Endothelial cell of umbilical vein (primary cell): Measurements from ENCODE around the gene STX5. TPM values are rescaled to one million over a fixed set of nuclear protein-coding genes. Genes with fewer than 3 reads are reported as not detected.
A peak's percentile ranks its signal among the peaks of the same experiment; 100 is the strongest.

Source experiments
- BruUV-seq: library from RNA; stranded (reverse); fragments of 400-500 nt; replicated peaks from 2 replicates; lab custom pipeline; 2021; lab: Mats Ljungman, UMichigan
- CTCF ChIA-PET: fragments of 300-600, 350-600 bp; sonication (Branson Sonifier 250); formaldehyde crosslinking; loops from one replicate; lab custom pipeline; 2021; ENCODE audit warnings: antibody characterized with exemption, inconsistent platforms; lab: Charles Lee
- POLR2A ChIA-PET: fragments of 300-600, 350-600 bp; sonication (Branson Sonifier 250); formaldehyde crosslinking; loops from one replicate; lab custom pipeline; 2021; ENCODE audit warnings: antibody characterized with exemption, inconsistent platforms; lab: Charles Lee
- DNase-seq: peaks from one replicate; pipeline ENCODE4 v3.0.0-alpha.2; 2011; ENCODE audit warnings: low read depth, low spot score
- FAIRE-seq: peaks from 2 replicates; lab custom pipeline; 2011; peaks lifted over from hg19 to GRCh38; lab: Jason Lieb, UNC
- H2AFZ ChIP-seq: 2 replicates; pipeline ENCODE4 v1.6.0; 2012; ENCODE audit warnings: low read depth, low read length, control low read depth, inconsistent platforms
- H3K27ac ChIP-seq: 2 replicates; pipeline ENCODE4 v1.5.1; 2011; ENCODE audit warnings: low read depth, mild to moderate bottlenecking, control low read depth, low read length, moderate library complexity; ENCODE audit not compliant: insufficient read depth
- H3K27me3 ChIP-seq, 2 experiments: 2 replicates each; pipeline versions ENCODE4 v1.6.0 to v1.6.1; 2011; ENCODE audit warnings: low read length in 2 of 2, mixed read lengths in 1 of 2; ENCODE audit not compliant: control insufficient read depth in 2 of 2, insufficient read depth in 2 of 2
- H3K36me3 ChIP-seq, 2 experiments: 2 replicates in 1 of 2; 3 replicates in 1 of 2; pipeline ENCODE4 v1.5.1; 2011; ENCODE audit warnings: low read length in 2 of 2, mild to moderate bottlenecking in 1 of 2, moderate library complexity in 1 of 2; ENCODE audit not compliant: control insufficient read depth in 2 of 2, insufficient read depth in 2 of 2; ENCODE audit errors: extremely low read depth in 1 of 2
- H3K4me1 ChIP-seq: 3 replicates; pipeline ENCODE4 v1.5.1; 2011; ENCODE audit warnings: mild to moderate bottlenecking, low read length; ENCODE audit not compliant: control insufficient read depth, insufficient read depth; ENCODE audit errors: extremely low read depth
- H3K4me2 ChIP-seq: 2 replicates; pipeline ENCODE4 v1.6.1; 2011; ENCODE audit warnings: low read length, control low read depth, mixed read lengths; ENCODE audit not compliant: insufficient read depth
- H3K4me3 ChIP-seq, 3 experiments: fragments of 200-600 bp in 1 of 3; sonication (generic), shearing (Covaris generic) in 1 of 3; replicated peaks in 1 of 3; 2 replicates each; pipeline ENCODE4 v1.5.1; 2011 to 2016; ENCODE audit warnings: control low read depth in 3 of 3, low read length in 3 of 3, mild to moderate bottlenecking in 2 of 3, inconsistent platforms in 1 of 3, low read depth in 1 of 3, moderate library complexity in 1 of 3; ENCODE audit not compliant: insufficient read depth in 1 of 3
- H3K79me2 ChIP-seq: 2 replicates; pipeline ENCODE4 v1.6.0; 2012; ENCODE audit warnings: low read length, inconsistent platforms; ENCODE audit not compliant: control insufficient read depth, insufficient read depth
- H3K9ac ChIP-seq: replicated peaks from 2 replicates; pipeline ENCODE3; 2011; ENCODE audit warnings: low read length, control low read depth; ENCODE audit not compliant: insufficient read depth; ENCODE audit errors: extremely low read depth
- H3K9me1 ChIP-seq: replicated peaks from 3 replicates; pipeline ENCODE4 v1.6.0; 2011; ENCODE audit warnings: mild to moderate bottlenecking, low read length; ENCODE audit not compliant: control insufficient read depth, insufficient read depth; ENCODE audit errors: extremely low read depth
- H3K9me3 ChIP-seq: replicated peaks from 2 replicates; pipeline ENCODE4 v1.5.1; 2012; ENCODE audit warnings: low read length, inconsistent platforms; ENCODE audit not compliant: control insufficient read depth, insufficient read depth
- H4K20me1 ChIP-seq: replicated peaks from 2 replicates; pipeline ENCODE3; 2011; ENCODE audit warnings: mild to moderate bottlenecking, low read length; ENCODE audit not compliant: control insufficient read depth, insufficient read depth; ENCODE audit errors: extremely low read depth
- EZH2 ChIP-seq: IDR thresholded peaks from 2 replicates; pipeline ENCODE4 v1.6.1; 2012; ENCODE audit warnings: borderline replicate concordance, low read depth, mild to moderate bottlenecking, moderate library complexity, low read length, inconsistent platforms; ENCODE audit not compliant: severe bottlenecking
- FOS ChIP-seq: IDR thresholded peaks from 2 replicates; pipeline ENCODE4 v1.6.1; 2011; ENCODE audit warnings: mild to moderate bottlenecking, low read length, moderate library complexity, borderline replicate concordance; ENCODE audit not compliant: insufficient read depth
- GATA2 ChIP-seq: IDR thresholded peaks from 2 replicates; pipeline ENCODE4 v1.7.0; 2011; ENCODE audit warnings: low read depth, mild to moderate bottlenecking, moderate library complexity, mixed read lengths, low read length; ENCODE audit not compliant: insufficient read length, insufficient read depth
- JUN ChIP-seq: IDR thresholded peaks from 2 replicates; pipeline ENCODE4 v1.6.1; 2011; ENCODE audit warnings: borderline replicate concordance, low read depth; ENCODE audit not compliant: insufficient read length, insufficient read depth
- MYC ChIP-seq: IDR thresholded peaks from one replicate; pipeline ENCODE4 v1.6.1; 2011; ENCODE audit warnings: mild to moderate bottlenecking, low read depth, low read length
- POLR2A ChIP-seq: IDR thresholded peaks from 2 replicates; pipeline ENCODE4 v1.6.1; 2012; ENCODE audit warnings: low read depth, mild to moderate bottlenecking, control low read depth, low read length
- POLR2AphosphoS5 ChIP-seq: IDR thresholded peaks from 2 replicates; pipeline ENCODE4 v1.6.1; 2012; ENCODE audit warnings: low read depth, mild to moderate bottlenecking, control low read depth, low read length, moderate library complexity; ENCODE audit not compliant: insufficient read depth
- dilution Hi-C: fragments of 300-500 bp; cut with MboI; formaldehyde crosslinking; loops from one replicate; pipeline ENCODE4 v1.15.0; 2019; ENCODE audit warnings: low sequenced_read_pairs; ENCODE audit not compliant: extremely low pct_ligation_motif_present
- intact Hi-C: fragments of 100-400 bp; cut with micrococcal nuclease; formaldehyde crosslinking; loops from one replicate; pipeline ENCODE4 v1.10.0; 2022
- polyA plus RNA-seq, 4 experiments: library from polyadenylated mRNA; depleted of rRNA in 3 of 4; stranded (reverse) in 3 of 4; unstranded in 1 of 4; fragments of >200 nt; gene quantifications; 2 replicates each; pipeline versions ENCODE4 v1.2.1 to v1.2.3, GENCODE V29; 2011 to 2012; ENCODE audit warnings: missing spikeins in 1 of 4
- total RNA-seq: library from RNA; stranded (reverse); gene quantifications from 2 replicates; pipeline ENCODE4 v1.2.3, GENCODE V29; 2021
- TF ChIP-seq, protein P1 (sequence below): IDR thresholded peaks from 2 replicates; pipeline ENCODE4 v1.6.1; 2011; ENCODE audit not compliant: insufficient read depth, insufficient read length
- TF ChIP-seq, protein P2 (sequence below), 2 donors: IDR thresholded peaks; 1 replicate in 1 of 2; 2 replicates in 1 of 2; pipeline ENCODE4 v1.5.1; 2011; ENCODE audit warnings: low read length in 2 of 2, mild to moderate bottlenecking in 2 of 2, moderate library complexity in 2 of 2, control low read depth in 1 of 2, inconsistent platforms in 1 of 2, low read depth in 1 of 2; ENCODE audit not compliant: insufficient read depth in 1 of 2; ENCODE audit errors: extremely low read depth in 1 of 2

Gene STX5
- total and polyA plus RNA-seq, 2 donors (not counting 3 experiments of a cell fraction or from before 2014, with no cell fraction given): 41.3 to 46.4 TPM

DNA sequence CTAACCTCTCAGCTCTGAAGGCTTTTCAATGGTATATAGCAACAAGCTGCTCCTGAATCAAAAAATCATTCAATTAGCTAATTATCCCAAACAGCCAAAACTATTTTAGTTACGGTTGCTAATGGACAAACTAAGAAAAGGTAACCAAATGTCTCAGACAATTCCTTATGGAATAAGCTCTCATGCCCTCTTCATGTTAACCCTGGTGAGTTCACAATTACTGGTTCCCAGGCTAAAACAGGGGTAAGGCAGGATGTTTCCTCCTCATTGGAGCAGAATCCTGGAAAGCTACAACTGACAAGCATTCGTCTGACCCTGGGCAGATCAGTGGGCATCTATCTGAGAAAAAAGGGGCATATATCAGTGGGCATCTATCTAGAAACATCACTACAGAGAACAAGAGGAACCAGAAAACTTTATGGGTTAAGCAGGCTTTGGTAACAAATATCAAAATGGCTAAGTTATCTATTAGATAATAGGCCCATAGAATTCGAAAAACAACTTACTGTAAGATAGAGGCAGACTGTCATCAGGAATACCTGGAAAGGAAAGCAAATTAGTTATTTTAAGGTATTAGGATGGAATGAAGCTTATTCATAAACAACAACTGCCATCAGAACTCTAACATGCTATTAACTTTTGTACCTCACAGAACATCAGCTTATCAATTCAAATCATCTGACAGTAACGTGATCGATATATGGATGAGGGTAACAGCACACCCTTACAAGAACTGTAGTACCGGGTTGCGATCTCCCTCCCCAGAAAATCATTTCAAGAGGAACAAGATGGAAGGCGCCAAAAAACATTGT lies 22.4 kb upstream of the STX5 start:
- peak overlapping the region; percentile 91 for H3K4me2 ChIP-seq
- H2AFZ ChIP-seq: no peak overlapping the region
- no TSS peak for BruUV-seq
- peak; percentile 42 for TF ChIP-seq POLR2AphosphoS5
- TF ChIP-seq POLR2A: peak; percentile 81
- TF ChIP-seq, protein P1, sequence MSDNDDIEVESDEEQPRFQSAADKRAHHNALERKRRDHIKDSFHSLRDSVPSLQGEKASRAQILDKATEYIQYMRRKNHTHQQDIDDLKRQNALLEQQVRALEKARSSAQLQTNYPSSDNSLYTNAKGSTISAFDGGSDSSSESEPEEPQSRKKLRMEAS: no peak
- no peak for TF ChIP-seq GATA2
- TF ChIP-seq EZH2: no peak
- TF ChIP-seq MYC: no peak
- TF ChIP-seq, protein P2, sequence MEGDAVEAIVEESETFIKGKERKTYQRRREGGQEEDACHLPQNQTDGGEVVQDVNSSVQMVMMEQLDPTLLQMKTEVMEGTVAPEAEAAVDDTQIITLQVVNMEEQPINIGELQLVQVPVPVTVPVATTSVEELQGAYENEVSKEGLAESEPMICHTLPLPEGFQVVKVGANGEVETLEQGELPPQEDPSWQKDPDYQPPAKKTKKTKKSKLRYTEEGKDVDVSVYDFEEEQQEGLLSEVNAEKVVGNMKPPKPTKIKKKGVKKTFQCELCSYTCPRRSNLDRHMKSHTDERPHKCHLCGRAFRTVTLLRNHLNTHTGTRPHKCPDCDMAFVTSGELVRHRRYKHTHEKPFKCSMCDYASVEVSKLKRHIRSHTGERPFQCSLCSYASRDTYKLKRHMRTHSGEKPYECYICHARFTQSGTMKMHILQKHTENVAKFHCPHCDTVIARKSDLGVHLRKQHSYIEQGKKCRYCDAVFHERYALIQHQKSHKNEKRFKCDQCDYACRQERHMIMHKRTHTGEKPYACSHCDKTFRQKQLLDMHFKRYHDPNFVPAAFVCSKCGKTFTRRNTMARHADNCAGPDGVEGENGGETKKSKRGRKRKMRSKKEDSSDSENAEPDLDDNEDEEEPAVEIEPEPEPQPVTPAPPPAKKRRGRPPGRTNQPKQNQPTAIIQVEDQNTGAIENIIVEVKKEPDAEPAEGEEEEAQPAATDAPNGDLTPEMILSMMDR (IDR thresholded peaks at IDR 0.05; ENCODE audit: extremely low read depth in 1 of 2, insufficient read depth in 1 of 2, low read depth in 1 of 2, low read length in 2 of 2): no peak
- no peak for TF ChIP-seq FOS
- no peak for TF ChIP-seq JUN
- FAIRE-seq: no peak
- peaks cover 24% of the 10 kb centered on the region for H3K4me1 ChIP-seq
- intact Hi-C loops: no loop called here
- peaks cover 52% of the 10 kb centered on the region for H3K79me2 ChIP-seq
- H3K9me3 ChIP-seq: no peaks in the 10 kb centered on the region
- peak overlapping the region; percentile 9 for H3K27ac ChIP-seq
- H4K20me1 ChIP-seq: peaks cover 10% of the 10 kb centered on the region
- no peak for DNase-seq
- CTCF ChIA-PET: interaction anchor here (0.7 to 2.3 kb wide), 4 partner anchors 10 to 68 kb away, joined by 3 to 9 read pairs (median 4); partner anchors contain the start of gene TMEM179B
- H3K9me1 ChIP-seq: no peaks in the 10 kb centered on the region
- POLR2A ChIA-PET: interaction anchor here (0.6 to 9.3 kb wide), 6 partner anchors 14 to 158 kb away, joined by 3 to 186 read pairs (median 3); partner anchors contain the start of genes SLC3A2, STX5, WDR74 and ZBTB3
- no peaks in the 10 kb centered on the region for H3K27me3 ChIP-seq
- H3K36me3 ChIP-seq: peaks cover 12 to 29% of the 10 kb centered on the region in 2 experiments
- dilution Hi-C loops: no loop called here
- peak overlapping the region; percentile 92 for H3K9ac ChIP-seq
- H3K4me3 ChIP-seq: peak overlapping the region; percentile 59 to 94 (median 87)
